HG02642 (cell line): Measurements from ENCODE around the gene MADD.

Source experiments
- ATAC-seq: cut with Tn5 transposase; IDR thresholded peaks from one replicate; pipeline ENCODE4 v1.9.1; 2021; ENCODE audit warnings: mild to moderate bottlenecking; ENCODE audit not compliant: unreplicated experiment, poor library complexity

MADD gene

GRCh38 chr11:47249378-47249715 is 20.6 kb upstream of the MADD start:
- ATAC-seq = no peak

GRCh38 chr11:47251751-47252150 is 18.2 kb upstream of the MADD start:
- no peak for ATAC-seq

DNA sequence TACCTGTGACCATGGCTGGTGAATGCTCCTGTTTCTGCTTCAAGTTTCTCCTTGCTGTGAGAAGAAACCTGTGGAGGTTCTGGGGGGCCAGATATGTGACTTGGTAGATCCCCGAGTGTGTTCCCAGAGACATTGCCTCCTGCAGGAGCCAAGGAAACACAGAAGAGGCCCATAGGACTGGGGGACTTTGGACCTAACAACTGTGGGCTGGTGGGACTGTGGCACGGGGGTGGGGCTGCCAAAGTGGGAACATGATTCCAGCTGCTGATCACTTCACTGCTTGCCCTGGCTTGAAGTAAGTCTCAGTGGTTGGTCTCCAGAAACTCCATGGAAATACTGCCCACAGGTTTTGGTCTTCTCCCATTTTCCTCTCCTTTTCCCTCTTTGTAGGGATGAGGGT is 16.3 kb upstream of the MADD start:
- no peak for ATAC-seq

DNA sequence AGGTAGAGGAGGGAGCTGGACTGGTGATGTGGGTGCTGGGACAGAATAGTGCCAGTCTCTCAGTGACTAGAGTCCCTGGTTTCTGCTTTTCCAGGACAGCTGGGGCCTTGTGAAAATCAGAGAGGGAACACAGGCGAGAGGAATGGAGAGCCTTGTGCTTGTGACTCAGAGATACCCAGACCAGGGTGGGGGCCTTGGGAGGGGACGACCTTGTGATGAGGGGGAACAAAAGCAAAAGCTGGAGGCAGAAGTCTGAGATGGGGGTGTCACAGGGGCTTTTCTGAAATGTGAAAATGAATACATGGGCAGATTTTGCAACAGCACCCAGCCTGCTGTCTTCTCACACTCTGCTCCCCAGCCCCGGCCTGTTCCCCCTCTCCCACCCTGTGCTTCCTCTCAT is 15.5 kb upstream of the MADD start:
- no peak for ATAC-seq

DNA sequence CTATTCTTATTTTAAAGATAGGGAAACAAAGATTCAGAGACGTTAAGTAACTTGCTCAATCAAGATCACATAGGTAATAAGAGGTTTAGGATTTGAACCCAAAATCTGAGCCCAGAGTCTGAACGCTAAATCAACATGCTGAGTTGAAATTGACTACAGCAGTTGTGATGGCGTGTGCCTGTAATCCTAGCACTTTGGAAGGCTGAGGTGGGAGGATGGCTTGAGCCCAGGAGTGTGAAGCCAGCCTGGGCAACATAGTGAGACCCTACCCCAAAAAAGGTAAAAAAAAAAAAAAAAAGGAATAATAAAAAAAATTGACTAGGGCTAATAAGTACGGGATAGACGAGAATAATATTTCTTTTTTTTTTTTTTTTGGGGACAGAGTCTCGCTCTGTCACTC is 13.6 kb upstream of the MADD start:
- ATAC-seq = no peak

- ATAC-seq = no peak
Measured at GRCh38 chr11:47257177-47257516, 12.8 kb upstream of the MADD start.

GRCh38 chr11:47257517-47258316 is 12.2 kb upstream of the MADD start, which contains the start of gene NR1H3:
NR1H3 (plus strand) TSS chr11:47257996; CDS start chr11:47259217, 1,221 bp downstream.
- no peak for ATAC-seq

DNA sequence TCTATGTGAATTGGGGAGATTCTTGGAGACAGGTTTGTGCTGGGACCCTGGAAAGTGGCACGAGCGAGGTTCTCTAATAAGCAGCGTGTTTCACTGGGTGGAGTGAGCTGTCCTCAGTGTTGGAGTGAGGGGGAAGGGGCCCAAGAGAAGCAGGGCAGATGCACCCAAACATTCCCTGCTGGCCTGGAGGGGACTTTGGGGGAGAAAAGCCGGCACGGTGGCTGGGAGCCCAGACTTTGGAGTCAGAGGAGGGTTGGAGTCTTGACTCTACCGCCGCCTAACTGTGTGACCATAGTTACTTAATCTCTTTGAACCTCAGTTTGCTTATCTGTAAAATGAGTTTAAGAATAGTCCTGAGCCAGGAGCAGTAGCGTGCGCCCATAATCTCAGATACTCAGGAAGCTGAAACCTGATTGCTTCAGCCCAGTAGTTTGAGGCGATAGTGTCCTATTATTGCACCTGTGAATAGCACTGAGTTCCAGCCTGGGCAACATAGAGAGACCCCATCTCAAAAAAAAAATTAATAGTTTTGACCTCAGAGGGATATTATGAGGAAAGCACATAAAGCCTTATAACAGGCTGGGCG is 11.5 kb upstream of the MADD start:
- ATAC-seq = no peak

DNA sequence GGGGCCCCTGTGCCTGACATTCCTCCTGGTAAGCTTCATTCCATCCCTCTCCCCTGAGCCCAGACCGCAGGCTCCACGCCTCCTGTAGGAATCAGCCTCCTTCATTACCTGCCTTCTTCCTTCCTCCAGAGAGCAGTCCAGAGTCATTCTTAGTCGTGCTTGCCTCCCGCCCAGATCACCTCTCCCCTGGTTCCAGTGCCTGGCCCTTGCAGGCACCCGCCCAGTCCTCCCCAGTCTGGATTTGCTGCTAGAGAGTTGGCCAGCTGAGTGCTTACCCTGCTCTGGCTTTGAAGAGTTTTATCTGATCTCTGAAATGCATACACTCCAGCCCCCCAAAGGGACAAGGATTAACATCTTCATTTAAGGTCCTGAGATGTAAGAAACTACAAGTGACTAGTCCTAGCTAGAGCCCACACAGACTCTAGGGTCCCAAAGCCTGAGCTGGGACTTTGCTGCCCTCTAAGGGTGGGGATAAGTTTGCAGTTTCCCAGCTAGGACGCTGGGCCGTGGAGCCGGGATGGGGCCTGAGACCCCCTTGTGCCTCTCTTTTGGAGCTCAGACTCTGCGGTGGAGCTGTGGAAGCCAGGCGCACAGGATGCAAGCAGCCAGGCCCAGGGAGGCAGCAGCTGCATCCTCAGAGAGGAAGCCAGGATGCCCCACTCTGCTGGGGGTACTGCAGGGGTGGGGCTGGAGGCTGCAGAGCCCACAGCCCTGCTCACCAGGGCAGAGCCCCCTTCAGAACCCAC is 10.5 kb upstream of the MADD start:
- ATAC-seq = peak; percentile 52

- ATAC-seq = no peak
Measured at GRCh38 chr11:47260366-47260765, 9.6 kb upstream of the MADD start.

GRCh38 chr11:47261291-47261800 is 8.6 kb upstream of the MADD start:
- ATAC-seq = no peak

- ATAC-seq = no peak
Measured at GRCh38 chr11:47264119-47264518, 5.8 kb upstream of the MADD start.

- no peak for ATAC-seq
Measured at GRCh38 chr11:47264521-47264920, 5.4 kb upstream of the MADD start.

- ATAC-seq = no peak
Measured at GRCh38 chr11:47267876-47268275, 2.1 kb upstream of the MADD start.

DNA sequence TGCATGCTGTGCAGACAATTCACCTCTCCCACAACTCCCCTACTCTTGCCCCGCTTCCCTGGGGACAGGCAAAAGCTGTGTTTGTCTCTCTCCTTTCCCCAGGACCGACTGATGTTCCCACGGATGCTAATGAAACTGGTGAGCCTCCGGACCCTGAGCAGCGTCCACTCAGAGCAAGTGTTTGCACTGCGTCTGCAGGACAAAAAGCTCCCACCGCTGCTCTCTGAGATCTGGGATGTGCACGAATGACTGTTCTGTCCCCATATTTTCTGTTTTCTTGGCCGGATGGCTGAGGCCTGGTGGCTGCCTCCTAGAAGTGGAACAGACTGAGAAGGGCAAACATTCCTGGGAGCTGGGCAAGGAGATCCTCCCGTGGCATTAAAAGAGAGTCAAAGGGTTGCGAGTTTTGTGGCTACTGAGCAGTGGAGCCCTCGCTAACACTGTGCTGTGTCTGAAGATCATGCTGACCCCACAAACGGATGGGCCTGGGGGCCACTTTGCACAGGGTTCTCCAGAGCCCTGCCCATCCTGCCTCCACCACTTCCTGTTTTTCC is 1.4 kb upstream of the MADD start:
- no peak for ATAC-seq

GRCh38 chr11:47269002-47269828 is 718 bp upstream of the MADD start:
- ATAC-seq = peak; percentile 55

DNA sequence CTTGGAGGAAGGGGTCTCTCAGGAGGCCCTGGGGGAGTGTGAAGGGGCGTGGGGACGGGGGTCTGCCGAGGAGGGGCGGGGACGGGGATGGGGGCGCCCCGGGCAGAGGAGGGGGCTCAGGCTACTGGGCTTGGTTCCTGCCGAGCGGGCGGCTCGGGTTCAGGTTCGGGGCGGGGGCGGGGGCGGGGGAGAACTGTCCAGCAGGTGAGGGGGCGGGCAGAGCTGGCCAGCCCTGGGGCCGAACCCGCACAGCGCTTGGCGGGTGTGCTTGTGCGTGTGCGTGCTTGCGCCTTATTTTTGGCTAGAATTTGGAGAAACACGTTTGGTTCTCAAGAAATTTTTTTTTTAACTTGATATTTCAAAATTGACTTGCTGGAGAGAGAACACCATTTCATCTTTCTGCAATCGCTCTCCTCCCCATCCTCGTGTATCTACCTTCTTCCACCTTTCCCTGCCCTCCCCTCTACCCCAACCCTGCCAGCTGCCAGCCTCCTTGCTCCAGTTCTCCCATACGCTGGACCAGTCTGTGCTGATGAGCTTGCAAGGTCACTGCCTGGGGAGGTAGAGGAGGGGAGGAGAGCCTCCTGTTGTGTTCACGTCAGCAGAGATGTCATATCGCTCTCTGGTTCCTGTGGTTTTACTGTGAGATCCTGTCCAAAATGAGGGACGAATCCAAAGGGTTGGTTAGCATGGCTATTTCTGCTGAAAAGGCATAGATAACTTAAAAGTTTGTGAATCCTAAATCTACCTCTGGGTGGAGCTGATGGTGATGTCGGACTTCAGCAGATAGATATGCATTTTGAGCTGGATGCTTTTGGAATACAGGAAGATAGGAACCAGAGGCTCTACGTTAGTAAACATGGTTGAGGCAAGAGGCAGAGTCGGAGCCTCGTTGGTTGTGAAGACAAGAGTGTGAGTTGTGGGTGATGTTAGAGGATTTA is 668 bp downstream of the MADD start:
- no peak for ATAC-seq

DNA sequence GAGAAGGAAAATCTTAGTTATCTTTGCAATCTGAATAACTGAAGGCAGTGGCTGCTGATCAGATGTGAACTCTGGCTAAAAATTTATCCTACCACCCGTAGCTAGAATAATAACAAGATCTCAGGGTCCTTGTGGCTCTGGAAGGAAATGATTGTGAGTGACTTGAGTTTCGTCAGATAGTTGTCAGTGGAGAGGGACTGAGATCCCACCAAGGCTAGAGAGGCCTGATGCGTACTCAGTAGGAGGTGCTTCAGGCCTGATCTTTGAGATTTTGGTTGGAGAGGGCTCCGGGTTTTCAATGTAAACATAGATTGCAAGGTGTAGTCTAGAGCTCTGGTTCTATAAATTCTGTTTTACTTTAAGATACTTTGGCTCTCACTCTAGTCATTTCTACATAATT is 1.4 kb downstream of the MADD start:
- no peak for ATAC-seq

GRCh38 chr11:47271961-47272661 is 2.2 kb downstream of the MADD start:
- no peak for ATAC-seq
